Measurements from ENCODE around the gene IGSF6. TPM values are rescaled to one million over a fixed set of nuclear protein-coding genes. Genes with fewer than 3 reads are reported as not detected.

IGSF6 gene
- total RNA-seq, 8 experiments from 2014 or later, result 0.46 to 7.4 (median 1.0) TPM

GRCh38 chr16:21589551-21589950 lies 62.9 kb downstream of the IGSF6 start:
- Histone ChIP-seq H3K4me1 (replicated peaks in 1 of 2) (no peaks in the 10 kb centered on the region), H3K4me3 (no peak overlapping the region), H3K27ac (no peak overlapping the region)
- ATAC-seq (replicated peaks in 6 of 8), result no peak
- 50 to 83% (median 67%) methylated on average over 1 of the region's 4 CpGs; no CpG with 5 or more reads in 6 of the 10 experiments for WGBS, 10 experiments
- in situ Hi-C loops (cut with MboI; ENCODE audit: low pct_unique_long_range_greater_than_20kb in 2 of 9, low sequenced_read_pairs in 9 of 9, unreplicated experiment in 9 of 9), result loop anchor here in 3 of 9 experiments (10.0 to 25.0 kb wide), 2 partner anchors 45 to 123 kb away; no protein-coding TSS in a partner anchor

Other genes with a start within 250 kb of the IGSF6 start
- gene METTL9, start 53.0 kb downstream of the IGSF6 start, total RNA-seq, result 100 to 1,000 TPM in 5 of 8 experiments, 10 to 100 TPM in 3; 33.6 to 124 (median 113) TPM
- gene OTOA, start 11.4 kb upstream of the IGSF6 start, total RNA-seq, result under 1 TPM; 0.05 to 0.47 (median 0.22) TPM
- 100 to 1,000 TPM in 1 of 8 experiments, 10 to 100 TPM in 6, 1 to 10 TPM in 1; 8.9 to 131 (median 16.0) TPM for gene NPIPB4, start 205.1 kb upstream of the IGSF6 start, total RNA-seq